Glutamatergic neuron (in vitro differentiated cells): ENCODE measurements around the gene HTR4. TPM values are rescaled to one million over a fixed set of nuclear protein-coding genes. Genes with fewer than 3 reads are reported as not detected.

Experiments used
- DNase-seq: peaks from one replicate; pipeline ENCODE4 v3.0.0; 2022
- H3K27ac Mint-ChIP-seq: one replicate; pipeline ENCODE4 v1.8.0; 2020; ENCODE audit warnings: mild to moderate bottlenecking, mixed read lengths, inconsistent platforms; ENCODE audit not compliant: unreplicated experiment
- H3K27me3 Mint-ChIP-seq: one replicate; pipeline ENCODE4 v1.8.0; 2020; ENCODE audit warnings: mild to moderate bottlenecking, moderate library complexity, mixed read lengths, inconsistent platforms; ENCODE audit not compliant: unreplicated experiment
- H3K36me3 Mint-ChIP-seq: one replicate; pipeline ENCODE4 v1.8.0; 2020; ENCODE audit warnings: mild to moderate bottlenecking, mixed read lengths, inconsistent platforms; ENCODE audit not compliant: unreplicated experiment
- H3K4me1 Mint-ChIP-seq: one replicate; pipeline ENCODE4 v1.8.0; 2020; ENCODE audit warnings: mild to moderate bottlenecking, low read depth, mixed read lengths, inconsistent platforms; ENCODE audit not compliant: unreplicated experiment
- H3K4me3 Mint-ChIP-seq: one replicate; pipeline ENCODE4 v1.8.0; 2020; ENCODE audit warnings: mild to moderate bottlenecking, mixed read lengths, inconsistent platforms; ENCODE audit not compliant: unreplicated experiment
- H3K9me3 Mint-ChIP-seq: one replicate; pipeline ENCODE4 v1.8.0; 2020; ENCODE audit warnings: mild to moderate bottlenecking, moderate library complexity, mixed read lengths, inconsistent platforms; ENCODE audit not compliant: unreplicated experiment
- total RNA-seq: library from RNA; stranded (reverse); fragmentation: NEBNext Ultra II Directional; extraction: Animal tissue kit (Norgen Biotek cat#: 25700); gene quantifications from one replicate; pipeline ENCODE4 v1.2.1, GENCODE V29; 2021; ENCODE audit not compliant: unreplicated experiment
- TF ChIP-seq, protein P1 (sequence below): fragments of 200-600 bp; sonication (generic); IDR thresholded peaks from one replicate; pipeline ENCODE4 v1.5.0; 2021; ENCODE audit not compliant: partially characterized antibody, unreplicated experiment

The HTR4 gene
- total RNA-seq, 1 donor from 2014 or later, result not detected

DNA sequence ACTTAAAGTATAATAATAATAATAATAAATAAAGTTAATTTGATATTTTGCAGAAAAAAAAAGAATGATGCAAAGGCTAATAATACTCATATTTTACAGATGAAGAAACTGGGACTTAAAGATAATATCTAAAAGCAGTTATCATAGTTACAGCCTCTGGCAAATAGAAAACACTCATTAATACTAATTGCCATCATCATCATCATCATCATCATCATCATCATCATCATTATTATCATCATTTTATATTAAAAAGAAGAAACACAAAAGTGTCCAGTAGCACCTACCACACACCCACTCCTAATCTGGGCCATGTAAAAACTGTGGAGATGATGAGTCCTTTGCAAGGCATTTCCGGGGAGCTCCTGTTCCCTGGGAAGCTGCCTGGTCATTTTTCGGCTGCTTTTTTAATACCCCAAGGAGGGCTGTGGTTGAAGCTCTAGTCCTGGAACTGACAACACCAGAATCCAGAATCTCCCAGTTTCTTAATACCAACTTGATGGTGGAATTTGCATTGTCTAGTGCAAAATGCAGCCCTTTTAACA is 70.8 kb downstream of the HTR4 start:
- Mint-ChIP-seq H3K27me3 (no peaks in the 10 kb centered on the region), H3K4me1 (no peaks in the 10 kb centered on the region), H3K4me3 (no peak overlapping the region), H3K9me3 (no peaks in the 10 kb centered on the region), H3K36me3 (no peaks in the 10 kb centered on the region), H3K27ac (no peak overlapping the region)
- TF ChIP-seq, protein P1, sequence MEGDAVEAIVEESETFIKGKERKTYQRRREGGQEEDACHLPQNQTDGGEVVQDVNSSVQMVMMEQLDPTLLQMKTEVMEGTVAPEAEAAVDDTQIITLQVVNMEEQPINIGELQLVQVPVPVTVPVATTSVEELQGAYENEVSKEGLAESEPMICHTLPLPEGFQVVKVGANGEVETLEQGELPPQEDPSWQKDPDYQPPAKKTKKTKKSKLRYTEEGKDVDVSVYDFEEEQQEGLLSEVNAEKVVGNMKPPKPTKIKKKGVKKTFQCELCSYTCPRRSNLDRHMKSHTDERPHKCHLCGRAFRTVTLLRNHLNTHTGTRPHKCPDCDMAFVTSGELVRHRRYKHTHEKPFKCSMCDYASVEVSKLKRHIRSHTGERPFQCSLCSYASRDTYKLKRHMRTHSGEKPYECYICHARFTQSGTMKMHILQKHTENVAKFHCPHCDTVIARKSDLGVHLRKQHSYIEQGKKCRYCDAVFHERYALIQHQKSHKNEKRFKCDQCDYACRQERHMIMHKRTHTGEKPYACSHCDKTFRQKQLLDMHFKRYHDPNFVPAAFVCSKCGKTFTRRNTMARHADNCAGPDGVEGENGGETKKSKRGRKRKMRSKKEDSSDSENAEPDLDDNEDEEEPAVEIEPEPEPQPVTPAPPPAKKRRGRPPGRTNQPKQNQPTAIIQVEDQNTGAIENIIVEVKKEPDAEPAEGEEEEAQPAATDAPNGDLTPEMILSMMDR, result no peak
- DNase-seq, result no peak

DNA sequence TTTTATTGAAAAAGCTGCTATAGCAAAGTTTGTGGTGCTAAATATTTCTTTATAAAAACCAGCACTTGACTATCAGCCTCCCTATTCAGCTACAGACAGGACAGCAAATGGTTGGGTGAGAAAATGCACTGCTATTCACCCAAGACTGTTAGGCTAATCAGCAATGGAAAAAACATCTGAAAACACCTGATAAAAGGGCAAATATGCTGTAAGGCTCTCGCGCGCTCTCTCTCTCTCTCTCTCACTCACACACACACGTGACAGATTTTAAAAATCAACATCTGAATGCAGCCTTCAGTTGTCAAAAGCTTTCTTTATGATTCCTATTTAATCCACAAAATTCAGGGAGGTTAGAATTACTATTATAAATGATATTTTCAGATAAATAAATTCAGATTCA is 80.2 kb downstream of the HTR4 start:
- H3K27me3 Mint-ChIP-seq, result no peaks in the 10 kb centered on the region
- H3K4me3 Mint-ChIP-seq, result no peak overlapping the region
- DNase-seq, result no peak
- TF ChIP-seq, protein P1, result no peak
- H3K27ac Mint-ChIP-seq, result no peak overlapping the region
- H3K4me1 Mint-ChIP-seq, result no peaks in the 10 kb centered on the region
- no peaks in the 10 kb centered on the region for H3K36me3 Mint-ChIP-seq
- peaks cover 2% of the 10 kb centered on the region for H3K9me3 Mint-ChIP-seq

DNA sequence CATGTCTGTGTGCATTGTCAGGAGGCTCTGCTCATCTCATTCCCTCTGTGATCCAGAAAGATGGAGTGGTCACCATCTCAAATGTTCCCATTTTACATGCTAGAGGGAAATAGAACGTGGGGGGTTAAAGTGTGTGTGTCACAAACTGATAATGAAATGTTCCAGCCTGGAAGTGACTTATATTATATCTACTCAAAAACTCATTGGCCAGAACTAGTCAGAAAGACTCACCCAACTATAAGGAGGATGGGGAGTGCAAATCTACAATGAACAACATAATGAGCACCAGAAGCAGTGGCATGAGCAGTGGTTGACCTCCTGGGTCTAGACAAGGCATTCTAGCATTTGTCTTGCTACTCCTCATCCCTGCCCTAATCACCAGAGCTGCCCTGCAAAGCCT is 81.0 kb downstream of the HTR4 start:
- Mint-ChIP-seq H3K4me1 (no peaks in the 10 kb centered on the region), H3K4me3 (no peak overlapping the region), H3K27me3 (no peaks in the 10 kb centered on the region), H3K27ac (no peak overlapping the region), H3K9me3 (peaks cover 2% of the 10 kb centered on the region), H3K36me3 (no peaks in the 10 kb centered on the region)
- no peak for DNase-seq
- TF ChIP-seq, protein P1, result no peak

DNA sequence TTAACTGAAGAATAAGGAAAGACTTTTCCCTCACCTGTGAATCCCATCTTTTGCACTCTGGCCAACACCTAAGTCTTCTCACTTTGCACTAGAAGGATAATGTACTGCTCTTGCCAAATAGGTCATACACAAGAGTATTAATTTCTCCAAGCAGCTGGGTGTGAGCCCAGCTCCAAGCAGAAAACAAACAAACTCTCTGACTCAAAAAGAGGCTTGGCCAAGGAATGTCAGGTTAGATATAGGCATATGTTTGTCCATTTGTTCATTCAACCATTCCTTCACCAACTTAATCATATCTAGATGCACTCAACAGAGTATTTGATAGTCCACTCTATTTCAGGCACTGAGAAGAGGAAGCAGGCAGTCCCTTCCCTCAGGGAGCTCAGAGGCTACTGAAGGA is 84.4 kb downstream of the HTR4 start:
- no peak overlapping the region for H3K4me3 Mint-ChIP-seq

DNA sequence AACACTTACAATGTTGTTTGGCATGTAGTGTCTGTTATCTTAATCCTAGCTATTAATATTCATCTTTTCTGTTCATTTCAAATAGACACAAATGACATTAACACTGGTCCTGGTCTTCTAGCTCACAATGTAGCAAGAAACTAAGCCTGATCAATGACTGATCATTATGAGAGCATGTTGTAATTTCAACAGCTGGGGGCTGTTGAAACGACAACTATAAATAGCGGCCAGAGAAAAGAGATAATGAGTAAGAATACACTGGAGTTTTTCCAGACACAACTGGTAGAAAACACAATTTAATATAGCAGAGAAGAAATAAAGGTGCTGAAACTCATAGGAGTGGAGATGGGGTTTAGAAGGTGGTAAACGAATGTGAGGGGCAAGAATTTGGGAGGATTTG is 89.2 kb downstream of the HTR4 start:
- H3K4me1 Mint-ChIP-seq, result peaks cover 8% of the 10 kb centered on the region
- no peaks in the 10 kb centered on the region for H3K36me3 Mint-ChIP-seq
- H3K27ac Mint-ChIP-seq, result no peak overlapping the region
- TF ChIP-seq, protein P1, result no peak
- H3K9me3 Mint-ChIP-seq, result peaks cover 3% of the 10 kb centered on the region
- H3K4me3 Mint-ChIP-seq, result no peak overlapping the region
- DNase-seq, result no peak
- H3K27me3 Mint-ChIP-seq, result no peaks in the 10 kb centered on the region

More for the DNA sequence above, 84.4 kb downstream of the HTR4 start:
- no peak for DNase-seq
- Mint-ChIP-seq H3K27me3 (no peaks in the 10 kb centered on the region), H3K36me3 (no peaks in the 10 kb centered on the region), H3K27ac (no peak overlapping the region), H3K9me3 (peaks cover 2% of the 10 kb centered on the region), H3K4me1 (no peaks in the 10 kb centered on the region)
- TF ChIP-seq, protein P1, result no peak
